HG02588 (cell line): ENCODE measurements around the gene DIO3.

Source experiments
- ATAC-seq: cut with Tn5 transposase; IDR thresholded peaks from one replicate; pipeline ENCODE4 v1.9.1; 2021; ENCODE audit warnings: mild to moderate bottlenecking, moderate library complexity; ENCODE audit not compliant: unreplicated experiment

The DIO3 gene

DNA sequence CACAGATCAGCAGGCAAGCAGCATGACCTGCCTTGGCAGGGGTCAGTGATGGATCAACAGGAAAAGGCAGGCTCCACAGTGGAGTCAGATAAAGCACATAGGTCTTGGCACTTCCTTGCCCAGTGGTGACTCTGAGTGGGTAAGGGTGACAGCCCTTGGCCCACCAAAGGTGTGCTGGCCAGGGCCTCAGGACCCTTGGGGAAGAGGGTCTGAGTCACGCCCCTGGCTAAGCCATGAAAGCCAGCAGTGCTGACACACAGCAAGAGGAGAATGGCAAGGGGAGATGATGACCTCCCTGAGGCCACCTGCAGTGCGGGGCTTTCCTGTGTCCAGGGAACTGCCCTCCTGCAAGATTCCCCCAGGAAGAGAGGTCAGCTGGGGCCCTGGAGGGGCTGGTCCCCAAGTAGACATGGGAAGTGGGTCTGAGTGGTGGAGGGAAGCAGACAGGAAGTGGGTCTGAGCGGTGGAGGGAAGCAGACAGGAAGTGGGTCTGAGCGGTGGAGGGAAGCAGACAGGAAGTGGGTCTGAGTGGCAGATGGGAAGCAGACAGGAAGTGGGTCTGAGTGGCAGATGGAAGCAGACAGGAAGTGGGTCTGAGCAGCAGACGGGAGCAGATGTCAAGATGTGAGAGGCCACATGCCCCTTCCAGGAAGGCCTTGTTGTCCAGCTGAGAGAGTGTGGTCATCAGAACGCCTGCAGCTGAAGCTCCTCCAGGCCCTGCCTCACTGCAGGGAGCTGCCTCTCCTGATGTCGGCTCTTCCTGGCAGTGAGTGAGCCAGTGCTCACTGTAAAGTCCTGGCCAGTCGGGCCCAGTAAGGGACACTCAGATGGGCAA lies 34.8 kb downstream of the DIO3 start:
- ATAC-seq: no peak

DNA sequence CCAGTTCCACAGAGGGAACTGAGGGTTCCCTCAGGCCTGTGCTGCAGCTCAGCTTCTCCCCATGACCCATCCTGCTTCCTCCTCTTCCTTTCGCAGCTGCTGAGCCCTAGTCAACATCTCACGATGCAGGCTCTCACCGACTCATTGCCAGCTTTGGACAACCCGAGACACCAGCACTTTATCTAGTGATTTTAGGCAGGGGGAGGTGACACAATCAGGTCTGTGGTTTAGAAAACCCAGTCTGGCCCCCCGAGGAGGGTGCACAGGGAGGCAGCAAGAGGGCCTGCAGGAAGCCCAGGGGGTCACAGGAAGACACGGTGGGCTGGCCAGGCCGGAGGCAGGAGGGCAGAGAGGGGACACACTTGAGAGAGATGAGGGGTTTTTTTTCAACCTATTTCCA lies 35.4 kb downstream of the DIO3 start:
- ATAC-seq: no peak

DNA sequence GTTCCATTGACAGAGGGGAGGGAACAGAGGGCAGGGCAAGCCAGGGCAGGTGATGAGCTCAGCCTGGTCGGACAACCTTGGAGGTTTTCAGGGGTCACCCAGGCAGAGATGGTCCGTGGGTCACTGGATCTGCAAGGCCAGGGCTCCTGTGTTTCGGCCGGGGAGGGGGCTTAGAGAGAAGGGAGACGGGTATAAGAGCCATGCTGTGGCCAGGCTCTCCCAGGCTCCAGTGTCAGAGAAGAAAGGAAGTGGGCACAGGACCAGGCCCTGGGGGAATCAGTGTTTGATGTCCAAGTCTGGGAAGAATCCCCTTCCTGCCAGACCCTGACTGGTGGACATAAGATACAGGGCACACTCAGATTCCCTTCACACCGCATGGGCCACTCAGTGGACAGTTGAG lies 36.9 kb downstream of the DIO3 start:
- ATAC-seq: no peak

DNA sequence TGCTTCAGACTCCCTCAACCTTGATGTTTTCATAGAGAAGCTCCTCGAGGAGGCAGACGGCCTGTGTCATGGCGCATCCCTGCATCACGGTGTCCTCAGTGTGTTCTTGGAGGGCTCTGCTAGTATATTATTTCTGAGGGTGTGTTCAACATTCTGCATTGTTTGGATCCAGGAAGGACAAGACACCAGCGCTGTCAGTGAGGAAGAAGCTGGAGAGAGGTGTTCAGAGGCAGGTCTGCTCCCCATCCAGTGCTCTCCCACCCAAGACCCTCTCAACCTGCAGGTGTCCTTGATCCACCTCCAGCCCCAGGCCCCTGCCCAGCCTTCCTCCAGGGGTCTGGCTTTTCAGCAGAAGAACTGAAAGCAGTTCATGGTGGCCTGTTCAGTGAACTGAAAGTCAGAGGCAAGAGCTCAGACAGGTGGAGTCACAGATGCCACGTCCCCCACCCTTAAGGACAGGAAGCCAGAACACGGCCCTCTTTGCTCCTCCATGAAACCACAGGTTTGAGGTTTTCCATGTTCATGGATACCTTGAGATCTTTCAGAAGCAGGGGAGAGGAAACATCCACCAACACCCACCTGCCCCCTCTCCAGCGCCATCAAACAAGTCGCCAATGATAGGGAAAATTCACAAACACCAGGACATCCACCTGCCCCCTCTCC lies 37.4 kb downstream of the DIO3 start:
- no peak for ATAC-seq

DNA sequence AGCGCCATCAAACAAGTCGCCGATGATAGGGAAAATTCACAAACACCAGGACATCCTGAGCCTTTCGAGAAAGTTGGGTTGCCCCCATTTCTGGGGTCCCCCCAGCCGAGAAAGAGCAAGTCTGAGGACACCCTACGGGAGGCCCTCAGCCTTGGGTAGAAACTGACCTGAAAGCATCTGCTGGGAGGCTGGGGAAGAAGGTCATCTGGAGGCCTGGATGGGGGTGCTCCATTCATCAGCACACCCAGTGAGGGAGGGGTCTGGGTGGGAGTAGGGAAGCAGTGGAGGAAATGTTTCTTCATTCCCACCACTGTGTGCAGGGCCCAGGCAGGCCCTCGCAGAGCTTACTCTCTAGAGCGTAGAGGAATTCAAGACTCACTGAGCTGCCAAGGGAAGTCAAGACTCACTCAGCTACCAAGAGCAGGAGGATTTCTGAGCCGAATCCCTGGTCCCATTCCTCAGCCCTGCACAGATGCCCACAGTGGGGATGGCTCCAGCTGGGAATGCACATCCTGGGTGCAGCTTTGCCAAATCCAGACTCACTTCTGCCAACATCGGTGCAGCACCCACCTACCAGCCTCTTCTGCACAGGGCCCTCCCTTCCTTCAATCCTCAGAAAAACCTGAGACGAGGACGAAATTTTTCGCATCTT lies 38.1 kb downstream of the DIO3 start:
- no peak for ATAC-seq

DNA sequence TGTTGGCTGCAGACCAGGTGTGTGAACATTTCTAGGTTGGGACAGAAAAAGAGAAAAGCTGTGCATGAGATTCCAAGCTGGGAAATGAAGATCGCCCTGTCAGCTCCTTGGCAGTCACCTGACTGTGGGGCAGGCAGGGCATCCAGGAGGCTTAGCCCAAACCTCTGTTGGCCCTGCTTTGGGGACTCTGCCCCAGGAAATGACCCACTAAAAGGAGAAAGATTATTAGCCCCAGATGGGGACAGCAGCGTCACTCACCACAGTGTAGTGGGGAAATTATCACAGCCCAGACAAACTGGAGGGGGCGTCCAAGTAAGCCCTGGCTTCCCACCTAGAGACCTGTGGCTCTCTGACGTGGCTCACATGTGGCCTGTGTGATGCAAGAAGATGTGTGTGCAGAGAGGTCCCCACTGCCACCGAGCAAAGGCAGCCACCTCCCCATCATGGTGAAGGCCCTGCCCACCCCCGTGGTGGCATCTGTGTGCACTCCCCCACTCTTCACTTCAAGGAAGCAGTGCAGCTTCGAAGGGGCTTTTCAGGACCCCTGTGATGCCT lies 39.1 kb downstream of the DIO3 start:
- ATAC-seq: no peak

DNA sequence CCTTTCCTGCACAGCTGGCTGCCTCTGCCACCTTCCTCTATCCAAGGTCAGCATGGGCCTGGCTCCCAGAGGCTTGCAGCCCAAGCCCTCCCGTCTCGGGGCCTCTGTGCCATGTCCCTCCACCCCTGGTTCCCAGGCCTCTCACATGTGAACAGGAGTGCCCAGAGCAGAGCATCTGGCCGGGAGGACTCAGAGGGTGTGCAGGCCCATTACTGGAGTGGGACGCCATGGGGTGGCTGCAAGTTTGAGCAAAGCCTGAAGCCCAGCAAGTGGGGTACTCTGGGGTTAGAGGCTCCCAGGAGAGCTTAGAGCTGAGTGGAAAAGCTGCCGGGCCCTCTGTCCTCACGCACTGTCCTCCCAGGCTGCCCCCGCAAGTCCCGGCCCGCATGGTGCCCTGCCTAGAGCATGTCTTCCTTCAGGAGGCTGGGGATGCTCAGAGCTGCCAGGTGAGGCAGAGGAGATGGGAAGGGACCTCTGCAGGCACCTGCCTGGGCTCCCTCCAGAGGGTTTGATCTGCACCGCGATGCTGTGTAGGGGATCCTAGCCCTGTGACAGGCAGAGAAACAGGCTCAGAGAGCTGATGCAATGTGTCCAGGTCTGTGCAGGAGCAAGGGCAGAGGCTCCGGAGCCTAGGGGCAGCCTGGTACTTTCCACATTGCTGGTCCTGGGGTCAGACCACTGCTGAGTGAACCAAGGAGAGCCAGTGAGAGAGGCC lies 39.8 kb downstream of the DIO3 start:
- ATAC-seq: no peak

DNA sequence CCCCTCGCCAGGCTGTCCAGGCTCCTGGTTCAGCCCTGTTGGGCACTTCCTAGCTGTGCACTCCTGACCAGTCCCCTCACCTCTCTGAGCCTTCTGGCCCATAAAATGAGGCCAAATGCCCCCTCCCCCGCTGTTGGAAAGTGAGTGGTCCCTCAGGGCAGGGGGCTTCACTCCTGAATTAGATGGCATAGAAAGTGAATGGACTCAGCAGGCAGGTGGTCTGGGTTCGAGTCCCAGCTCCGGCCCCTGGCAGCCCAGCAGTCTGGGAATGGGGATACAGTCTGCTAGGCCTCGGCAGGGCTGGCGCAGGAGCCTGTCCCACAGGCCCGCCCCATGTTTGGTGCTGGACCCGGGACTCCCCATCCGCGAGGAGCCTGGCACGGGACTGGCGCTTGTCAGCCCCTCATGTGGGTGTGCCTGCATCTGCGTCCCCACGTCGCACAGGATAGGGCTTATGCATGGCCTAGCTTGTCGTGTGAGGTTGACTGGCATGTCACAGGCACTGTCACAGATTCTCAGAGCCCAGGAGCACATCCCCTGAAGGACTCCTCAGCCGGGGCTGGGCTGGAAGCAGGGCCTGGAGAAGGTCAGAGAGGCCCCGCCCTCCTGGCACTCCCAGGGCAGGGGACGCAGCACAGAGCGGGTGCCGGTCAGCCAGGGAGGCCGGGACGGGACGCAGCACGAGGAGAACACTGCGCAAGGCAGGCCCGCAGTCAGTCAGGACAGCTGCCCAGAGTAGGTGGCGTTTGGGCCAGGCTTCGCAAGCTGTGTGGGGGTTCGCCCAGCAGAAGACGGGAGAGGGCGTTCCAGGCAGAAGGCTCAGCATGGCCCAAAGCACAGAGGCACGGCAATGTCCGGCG lies 40.5 kb downstream of the DIO3 start:
- no peak for ATAC-seq

DNA sequence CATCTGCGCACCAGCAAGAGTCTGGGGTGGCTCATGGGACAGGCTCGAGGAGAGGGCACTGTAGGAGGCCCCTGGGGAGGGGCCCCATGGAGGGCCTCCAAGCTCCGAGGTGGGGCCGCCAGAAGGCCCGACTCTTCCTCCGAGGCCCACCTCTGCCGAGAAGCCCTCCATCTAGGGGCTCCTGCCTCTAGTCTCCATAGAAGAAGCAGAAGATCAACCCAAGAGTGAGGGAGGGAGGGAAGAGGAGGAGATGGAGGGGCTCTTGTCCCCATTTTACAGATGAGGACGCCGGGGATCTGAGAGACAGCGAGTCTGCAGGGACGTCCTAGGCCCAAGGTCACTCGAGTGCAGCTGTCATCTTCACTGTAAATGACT lies 41.2 kb downstream of the DIO3 start:
- ATAC-seq: no peak

DNA sequence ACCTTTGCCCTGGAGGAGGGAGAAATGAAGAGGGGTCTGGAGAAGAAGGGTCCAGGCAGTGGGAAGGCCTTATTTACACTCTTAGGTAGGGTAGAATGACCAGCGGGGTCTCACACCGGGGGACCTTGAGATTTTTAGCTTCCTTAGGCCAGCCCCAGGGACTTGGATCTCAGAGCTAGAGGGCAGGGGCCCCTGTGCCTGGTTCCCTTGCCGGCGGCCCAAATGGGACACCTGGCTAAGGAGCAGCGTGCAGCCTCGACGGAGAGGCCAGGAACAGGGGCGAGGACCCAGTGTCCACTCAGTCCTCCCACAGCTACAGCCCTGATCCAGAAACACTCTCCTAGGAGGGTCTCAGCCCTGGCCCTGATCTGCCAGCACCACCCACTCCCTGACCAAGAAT lies 41.8 kb downstream of the DIO3 start:
- no peak for ATAC-seq

DNA sequence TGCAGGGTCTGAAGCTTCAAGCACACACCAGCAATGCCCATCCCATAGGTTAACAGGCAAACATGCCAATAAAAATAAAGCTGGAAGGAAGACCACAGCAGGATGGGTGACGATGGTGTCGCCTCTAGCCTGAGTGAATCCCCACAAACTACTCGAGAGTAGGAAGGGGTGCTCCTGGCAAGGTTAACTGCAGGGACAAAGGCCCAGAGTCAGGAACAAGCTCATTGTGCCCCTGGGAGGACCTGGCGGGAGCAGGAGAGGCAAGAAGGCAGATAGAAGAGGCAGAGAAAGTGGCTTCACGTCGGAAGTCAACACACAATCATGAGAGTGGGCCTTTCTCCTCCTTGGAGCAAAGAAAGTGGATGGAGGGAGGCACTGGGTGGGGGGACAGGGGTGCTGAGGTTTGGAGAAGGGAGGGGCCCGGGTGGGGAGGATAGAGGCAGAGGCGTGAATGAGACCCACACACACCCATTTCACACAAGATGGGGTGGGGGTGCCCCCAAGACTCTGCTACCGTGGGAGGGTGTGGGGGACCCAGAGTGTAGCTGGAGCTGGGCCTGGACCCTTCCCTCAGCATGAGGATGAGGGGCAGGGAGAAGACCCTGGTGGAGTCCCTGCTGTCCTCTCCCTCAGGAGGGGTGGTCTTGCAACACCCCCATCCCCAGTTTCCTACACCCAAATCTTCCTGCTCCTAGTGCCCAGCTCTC lies 43.1 kb downstream of the DIO3 start:
- no peak for ATAC-seq

DNA sequence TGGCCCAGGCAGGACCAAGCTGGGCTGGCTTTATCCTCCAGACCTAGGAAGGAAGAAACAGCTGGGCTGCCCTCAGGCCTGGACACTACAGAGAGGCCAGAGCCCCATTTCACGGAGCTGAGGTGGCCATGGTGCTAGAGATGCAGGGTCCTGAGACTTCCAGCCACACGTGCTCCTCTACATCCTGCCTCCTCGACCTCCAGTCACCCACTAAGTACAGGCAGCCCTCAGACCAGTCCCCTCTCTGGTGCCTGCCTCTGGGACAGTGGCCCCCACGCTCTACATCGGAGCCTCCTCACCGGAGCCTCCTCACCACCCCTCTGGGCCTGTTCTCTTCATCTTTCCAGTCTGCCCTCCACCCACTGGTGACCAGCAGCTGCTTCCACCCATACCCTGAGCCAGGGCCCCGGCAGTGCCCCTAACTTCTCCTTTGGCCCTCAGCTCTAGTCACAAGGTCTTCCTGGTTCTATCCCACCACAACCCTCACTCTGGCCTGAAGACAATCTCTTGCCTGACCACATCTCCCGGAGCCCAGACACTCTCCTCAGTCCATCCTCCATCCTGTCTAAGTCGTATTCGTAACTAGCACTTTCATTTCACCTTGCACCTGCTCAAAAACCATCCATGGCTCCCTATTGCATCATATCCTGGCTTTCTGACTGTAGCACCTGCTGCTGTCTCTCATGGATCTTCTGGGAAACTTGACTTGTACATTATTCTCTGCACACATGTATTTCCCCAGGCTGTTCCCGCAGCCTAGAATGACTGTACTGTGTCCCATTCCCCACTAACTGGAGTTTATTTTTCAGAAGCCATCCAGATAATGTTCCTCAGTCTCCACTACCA lies 43.9 kb downstream of the DIO3 start:
- no peak for ATAC-seq

DNA sequence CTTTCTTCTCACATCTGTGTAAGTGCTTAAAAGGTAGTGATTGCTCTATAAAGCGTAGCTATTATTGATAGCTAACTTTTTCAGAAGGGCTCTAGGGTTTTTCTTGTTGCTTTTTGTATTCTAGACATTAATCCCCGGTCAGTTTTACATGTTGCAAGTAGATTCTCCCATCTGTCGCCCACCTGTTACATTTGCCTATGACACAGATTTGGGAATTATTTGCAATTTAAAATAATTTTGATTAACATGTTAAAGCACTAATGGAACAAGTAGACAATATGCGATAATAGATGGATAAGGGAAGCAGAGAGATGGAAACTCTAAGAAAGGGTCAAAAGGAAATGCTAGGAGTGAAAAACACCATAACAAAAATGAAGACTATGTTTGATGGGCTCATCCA lies 44.5 kb downstream of the DIO3 start:
- no peak for ATAC-seq
